ENCODE results near the gene PIPOX. TPM values are rescaled to one million over a fixed set of nuclear protein-coding genes. Genes with fewer than 3 reads are reported as not detected.

PIPOX gene
- total RNA-seq, 1 donor from 2014 or later = 1.8 TPM

- peaks cover 20% of the 10 kb centered on the region for H3K9me3 Mint-ChIP-seq (ENCODE audit: unreplicated experiment)
- no peaks in the 10 kb centered on the region for H3K79me2 ChIP-seq (ENCODE audit: insufficient read depth, low read length)
- DNase-seq (ENCODE audit: low read depth) (no peak), FAIRE-seq (no peak)
- H3K36me3 ChIP-seq (ENCODE audit: insufficient read depth, low read length) = no peaks in the 10 kb centered on the region
- no peak overlapping the region for H3K4me3 Mint-ChIP-seq (ENCODE audit: unreplicated experiment)
- no peak overlapping the region for H3K4me3 ChIP-seq (ENCODE audit: insufficient read depth, low read depth, low read length)
- H3K9me3 ChIP-seq (ENCODE audit: insufficient read depth, low read depth, low read length) = peaks cover 20% of the 10 kb centered on the region
- H3K27ac Mint-ChIP-seq (ENCODE audit: unreplicated experiment) = peak overlapping the region; percentile 15
- no peak overlapping the region for H2AFZ ChIP-seq (ENCODE audit: low read depth, low read length)
- H3K9ac ChIP-seq (ENCODE audit: low read length) = no peak overlapping the region
- H3K27me3 ChIP-seq (ENCODE audit: insufficient read depth, low read length) = peaks cover 55% of the 10 kb centered on the region
- no peak overlapping the region for H3K27ac ChIP-seq (ENCODE audit: low read depth, low read length)
- no peak for TF ChIP-seq EZH2 (IDR thresholded peaks at IDR 0.05; ENCODE audit: insufficient read depth, low read length)
- no peak for TF ChIP-seq CTCF (IDR thresholded peaks at IDR 0.05; ENCODE audit: insufficient read depth, low read depth, low read length)
- H4K20me1 ChIP-seq (ENCODE audit: insufficient read depth, low read length) = no peaks in the 10 kb centered on the region
- H3K4me1 ChIP-seq (ENCODE audit: insufficient read depth, low read length) = no peaks in the 10 kb centered on the region
- H3K4me2 ChIP-seq (ENCODE audit: low read length) = no peak overlapping the region
- H3K4me1 Mint-ChIP-seq (ENCODE audit: low read depth, unreplicated experiment) = peaks cover 3% of the 10 kb centered on the region
- H3K27me3 Mint-ChIP-seq (ENCODE audit: low read depth, unreplicated experiment) = peaks cover 33% of the 10 kb centered on the region
- peaks cover 4% of the 10 kb centered on the region for H3K36me3 Mint-ChIP-seq (ENCODE audit: low read depth, unreplicated experiment)
Observed at GRCh38 chr17:29032013-29032856, 10.7 kb upstream of the PIPOX start.

GRCh38 chr17:29032857-29033197 lies 10.1 kb upstream of the PIPOX start:
- H3K36me3 ChIP-seq (ENCODE audit: insufficient read depth, low read length) = no peaks in the 10 kb centered on the region
- no peak overlapping the region for H3K27ac ChIP-seq (ENCODE audit: low read depth, low read length)
- H3K27ac Mint-ChIP-seq (ENCODE audit: unreplicated experiment) = no peak overlapping the region
- H3K4me1 Mint-ChIP-seq (ENCODE audit: low read depth, unreplicated experiment) = peaks cover 3% of the 10 kb centered on the region
- H3K27me3 Mint-ChIP-seq (ENCODE audit: low read depth, unreplicated experiment) = peaks cover 32% of the 10 kb centered on the region
- TF ChIP-seq CTCF (IDR thresholded peaks at IDR 0.05; ENCODE audit: insufficient read depth, low read depth, low read length) (no peak), EZH2 (IDR thresholded peaks at IDR 0.05; ENCODE audit: insufficient read depth, low read length) (no peak)
- H3K9ac ChIP-seq (ENCODE audit: low read length) = no peak overlapping the region
- FAIRE-seq (no peak), DNase-seq (ENCODE audit: low read depth) (no peak)
- no peak overlapping the region for H3K4me3 Mint-ChIP-seq (ENCODE audit: unreplicated experiment)
- H3K9me3 Mint-ChIP-seq (ENCODE audit: unreplicated experiment) = peaks cover 20% of the 10 kb centered on the region
- H3K4me2 ChIP-seq (ENCODE audit: low read length) = no peak overlapping the region
- H2AFZ ChIP-seq (ENCODE audit: low read depth, low read length) = no peak overlapping the region
- no peaks in the 10 kb centered on the region for H4K20me1 ChIP-seq (ENCODE audit: insufficient read depth, low read length)
- H3K36me3 Mint-ChIP-seq (ENCODE audit: low read depth, unreplicated experiment) = peaks cover 4% of the 10 kb centered on the region
- H3K4me1 ChIP-seq (ENCODE audit: insufficient read depth, low read length) = no peaks in the 10 kb centered on the region
- H3K79me2 ChIP-seq (ENCODE audit: insufficient read depth, low read length) = no peaks in the 10 kb centered on the region
- H3K27me3 ChIP-seq (ENCODE audit: insufficient read depth, low read length) = peaks cover 55% of the 10 kb centered on the region
- H3K9me3 ChIP-seq (ENCODE audit: insufficient read depth, low read depth, low read length) = peaks cover 20% of the 10 kb centered on the region
- H3K4me3 ChIP-seq (ENCODE audit: insufficient read depth, low read depth, low read length) = no peak overlapping the region

GRCh38 chr17:29034510-29034909 lies 8.4 kb upstream of the PIPOX start:
- no peak overlapping the region for H3K27ac Mint-ChIP-seq (ENCODE audit: unreplicated experiment)
- no peak overlapping the region for H3K4me3 ChIP-seq (ENCODE audit: insufficient read depth, low read depth, low read length)
- peaks cover 20% of the 10 kb centered on the region for H3K9me3 Mint-ChIP-seq (ENCODE audit: unreplicated experiment)
- H2AFZ ChIP-seq (ENCODE audit: low read depth, low read length) = no peak overlapping the region
- H3K9me3 ChIP-seq (ENCODE audit: insufficient read depth, low read depth, low read length) = peaks cover 20% of the 10 kb centered on the region
- TF ChIP-seq CTCF (IDR thresholded peaks at IDR 0.05; ENCODE audit: insufficient read depth, low read depth, low read length) = no peak
- TF ChIP-seq EZH2 (IDR thresholded peaks at IDR 0.05; ENCODE audit: insufficient read depth, low read length) = no peak
- peaks cover 4% of the 10 kb centered on the region for H3K36me3 Mint-ChIP-seq (ENCODE audit: low read depth, unreplicated experiment)
- H3K4me2 ChIP-seq (ENCODE audit: low read length) = no peak overlapping the region
- H3K36me3 ChIP-seq (ENCODE audit: insufficient read depth, low read length) = no peaks in the 10 kb centered on the region
- FAIRE-seq = no peak
- H3K27me3 Mint-ChIP-seq (ENCODE audit: low read depth, unreplicated experiment) = peaks cover 32% of the 10 kb centered on the region
- DNase-seq (ENCODE audit: low read depth) = no peak
- H3K4me1 Mint-ChIP-seq (ENCODE audit: low read depth, unreplicated experiment) = peaks cover 3% of the 10 kb centered on the region
- no peaks in the 10 kb centered on the region for H3K4me1 ChIP-seq (ENCODE audit: insufficient read depth, low read length)
- H3K79me2 ChIP-seq (ENCODE audit: insufficient read depth, low read length) = no peaks in the 10 kb centered on the region
- H3K27ac ChIP-seq (ENCODE audit: low read depth, low read length) = no peak overlapping the region
- H3K4me3 Mint-ChIP-seq (ENCODE audit: unreplicated experiment) = no peak overlapping the region
- no peaks in the 10 kb centered on the region for H4K20me1 ChIP-seq (ENCODE audit: insufficient read depth, low read length)
- peaks cover 60% of the 10 kb centered on the region for H3K27me3 ChIP-seq (ENCODE audit: insufficient read depth, low read length)
- no peak overlapping the region for H3K9ac ChIP-seq (ENCODE audit: low read length)

Measured in astrocyte (in vitro differentiated cells and primary cell).